GM12801 (cell line): ENCODE data around the gene FNDC3A.

ENCODE experiments used
- TF ChIP-seq, protein P1 (sequence below): IDR thresholded peaks from one replicate; pipeline ENCODE4 v1.5.1; 2011; ENCODE audit warnings: control low read depth; ENCODE audit not compliant: insufficient read length; ENCODE audit errors: extremely low read depth

FNDC3A gene

DNA sequence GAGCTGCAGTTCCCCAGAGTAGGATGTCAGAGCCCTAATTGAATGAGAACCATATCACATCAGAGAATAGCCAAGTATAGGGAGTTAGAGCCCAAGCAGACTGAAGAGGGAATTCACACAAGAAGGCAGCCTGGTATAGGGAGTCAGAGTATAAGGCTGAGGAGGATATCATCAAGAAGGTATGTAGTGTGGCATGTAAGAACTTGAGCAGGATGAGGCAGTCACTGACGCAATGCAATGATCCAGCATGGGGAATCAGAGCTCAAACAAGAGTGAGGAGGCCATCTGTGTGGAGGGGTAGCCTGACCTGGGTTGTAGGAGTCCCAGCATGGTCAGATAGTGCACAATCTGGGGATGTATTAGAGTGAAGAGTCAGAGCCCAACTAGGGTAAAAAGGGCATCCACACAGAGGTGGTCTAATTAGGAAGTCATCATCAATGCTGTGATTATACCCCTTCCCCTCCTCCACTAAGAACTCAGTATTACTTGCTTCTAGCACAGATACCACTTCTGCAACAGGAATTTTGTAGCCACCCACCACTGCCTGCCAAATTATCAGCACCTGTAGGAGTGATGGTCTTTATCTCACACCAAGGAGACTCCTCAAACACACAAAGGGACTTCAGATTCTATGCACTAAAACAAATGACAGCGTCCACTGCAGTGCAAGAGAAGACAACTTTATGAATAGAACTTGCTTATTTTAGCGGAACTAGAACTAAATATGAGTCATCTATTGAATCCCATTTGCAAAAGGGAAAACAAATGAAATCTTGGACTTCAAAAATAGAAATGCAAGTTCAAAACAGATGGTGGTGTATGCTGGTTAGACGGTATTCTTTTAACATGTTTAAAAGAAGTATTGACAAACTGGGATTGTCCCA lies 107.2 kb downstream of the FNDC3A start:
- TF ChIP-seq, protein P1, sequence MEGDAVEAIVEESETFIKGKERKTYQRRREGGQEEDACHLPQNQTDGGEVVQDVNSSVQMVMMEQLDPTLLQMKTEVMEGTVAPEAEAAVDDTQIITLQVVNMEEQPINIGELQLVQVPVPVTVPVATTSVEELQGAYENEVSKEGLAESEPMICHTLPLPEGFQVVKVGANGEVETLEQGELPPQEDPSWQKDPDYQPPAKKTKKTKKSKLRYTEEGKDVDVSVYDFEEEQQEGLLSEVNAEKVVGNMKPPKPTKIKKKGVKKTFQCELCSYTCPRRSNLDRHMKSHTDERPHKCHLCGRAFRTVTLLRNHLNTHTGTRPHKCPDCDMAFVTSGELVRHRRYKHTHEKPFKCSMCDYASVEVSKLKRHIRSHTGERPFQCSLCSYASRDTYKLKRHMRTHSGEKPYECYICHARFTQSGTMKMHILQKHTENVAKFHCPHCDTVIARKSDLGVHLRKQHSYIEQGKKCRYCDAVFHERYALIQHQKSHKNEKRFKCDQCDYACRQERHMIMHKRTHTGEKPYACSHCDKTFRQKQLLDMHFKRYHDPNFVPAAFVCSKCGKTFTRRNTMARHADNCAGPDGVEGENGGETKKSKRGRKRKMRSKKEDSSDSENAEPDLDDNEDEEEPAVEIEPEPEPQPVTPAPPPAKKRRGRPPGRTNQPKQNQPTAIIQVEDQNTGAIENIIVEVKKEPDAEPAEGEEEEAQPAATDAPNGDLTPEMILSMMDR, result no peak

GRCh38 chr13:49084961-49085360 lies 109.2 kb downstream of the FNDC3A start:
- TF ChIP-seq, protein P1, result no peak

- TF ChIP-seq, protein P1, result no peak
Observed at GRCh38 chr13:49086722-49087121, 111.0 kb downstream of the FNDC3A start.

DNA sequence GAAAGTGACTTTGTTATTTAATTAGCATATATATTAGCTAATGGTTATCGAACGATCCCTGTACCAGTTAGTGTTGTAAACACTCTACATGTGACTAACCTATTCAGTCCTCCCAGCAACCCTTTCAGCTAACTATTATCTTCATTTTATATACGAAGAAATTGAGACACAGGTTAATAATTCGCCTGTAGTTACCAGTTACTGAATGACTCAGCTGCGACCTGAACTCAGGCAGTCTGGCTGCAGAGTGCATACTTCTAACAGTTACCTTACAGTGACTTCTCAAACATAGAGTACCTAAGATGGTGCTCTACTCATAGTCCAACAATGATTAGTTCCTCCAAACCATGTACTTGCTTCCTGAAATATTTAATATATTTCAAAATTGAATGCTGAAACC lies 117.7 kb downstream of the FNDC3A start:
- TF ChIP-seq, protein P1, result no peak

GRCh38 chr13:49097374-49097773 lies 121.7 kb downstream of the FNDC3A start:
- TF ChIP-seq, protein P1, result no peak

DNA sequence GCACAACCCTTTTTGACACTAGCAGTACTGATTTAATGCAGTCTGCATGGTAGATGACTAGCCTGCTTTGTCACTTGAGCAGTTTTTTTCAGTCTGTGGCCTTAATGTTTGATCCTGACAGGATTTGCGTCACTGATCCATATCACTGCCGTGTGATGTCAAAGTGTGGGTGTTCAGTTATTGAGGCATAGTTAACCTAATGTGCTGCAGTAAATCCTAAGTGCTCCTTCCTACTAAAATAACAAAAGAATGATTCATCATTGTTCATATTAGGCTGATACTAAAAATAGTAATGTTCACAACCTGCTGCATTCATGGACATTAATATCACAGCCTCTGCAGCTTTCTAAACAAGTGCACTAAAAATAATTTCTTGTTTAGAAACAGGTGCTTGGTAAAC lies 122.5 kb downstream of the FNDC3A start:
- TF ChIP-seq, protein P1, result no peak

DNA sequence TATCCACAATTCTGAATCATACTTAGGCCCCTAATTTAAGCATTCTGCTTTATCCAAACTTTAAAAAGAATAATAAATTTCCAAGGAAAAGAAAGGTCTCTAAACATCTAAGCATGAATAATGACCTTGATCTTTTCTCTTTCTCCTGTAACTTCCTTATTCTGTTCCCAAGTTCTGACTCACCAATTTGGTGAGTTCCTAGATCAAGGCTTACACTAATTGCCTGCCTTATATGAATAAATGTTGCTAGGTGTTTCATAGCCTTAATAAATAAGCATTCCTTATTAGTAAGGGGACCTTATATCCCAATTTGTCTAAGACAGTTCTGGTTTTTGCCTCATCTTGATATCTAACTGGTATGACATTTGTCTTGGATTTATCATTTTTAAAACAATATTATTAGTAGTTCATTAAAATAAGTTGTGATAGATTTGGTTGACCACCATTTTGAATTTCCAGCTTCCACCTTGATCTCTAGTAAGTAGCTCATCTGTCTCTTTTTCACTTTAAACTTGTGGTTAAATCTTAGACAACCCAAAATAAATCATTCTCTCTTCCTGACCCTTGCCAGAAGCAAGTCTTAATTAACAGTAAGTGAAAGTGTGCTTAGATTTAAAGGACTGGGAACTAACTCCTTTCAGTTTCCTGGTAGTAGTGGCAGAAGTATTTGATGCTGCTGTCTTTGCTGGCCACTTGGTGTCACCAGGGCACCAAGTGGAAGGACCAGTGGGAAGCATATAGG lies 123.2 kb downstream of the FNDC3A start:
- TF ChIP-seq, protein P1, result no peak
